HEK293 (cell line): ENCODE data around the gene CPN1.
A peak's percentile ranks its signal among the peaks of the same experiment; 100 is the strongest.

Source experiments
- CTCF ChIA-PET: fragments of 350-600 bp; formaldehyde crosslinking; extraction: SDS; loops from one replicate; lab custom pipeline; 2021; ENCODE audit warnings: antibody characterized with exemption; lab: Yijun Ruan, JAX
- POLR2A ChIA-PET: fragments of 300-600 bp; formaldehyde crosslinking; extraction: SDS; loops from one replicate; lab custom pipeline; 2020; ENCODE audit warnings: antibody characterized with exemption, inconsistent platforms; lab: Yijun Ruan, JAX
- H3K27ac ChIP-seq: fragments of 200-500 bp; sonication (Bioruptor generic); 2 replicates; pipeline ENCODE4 v1.5.1; 2014; ENCODE audit warnings: low read depth, low read length, control low read depth, inconsistent platforms; ENCODE audit errors: extremely low read depth
- H3K36me3 ChIP-seq, 2 experiments: fragments of 200-500 bp in 1 of 2; sonication (Bioruptor generic) in 1 of 2; 1 replicate in 1 of 2; 2 replicates in 1 of 2; pipeline ENCODE4 v1.5.1; 2014 to 2017; ENCODE audit warnings: inconsistent platforms in 2 of 2, low read length in 2 of 2; ENCODE audit not compliant: control insufficient read depth in 2 of 2, insufficient read depth in 1 of 2
- H3K4me1 ChIP-seq: fragments of 200-500 bp; sonication (Bioruptor generic); 2 replicates; pipeline ENCODE4 v1.5.1; 2014; ENCODE audit warnings: mild to moderate bottlenecking, low read length, inconsistent platforms; ENCODE audit not compliant: control insufficient read depth, insufficient read depth
- H3K4me3 ChIP-seq: 2 replicates; pipeline ENCODE4 v1.5.1; 2011; ENCODE audit warnings: low read depth, mild to moderate bottlenecking, control low read depth, low read length, moderate library complexity
- H3K9me3 ChIP-seq: fragments of 200-500 bp; sonication (Bioruptor generic); 2 replicates; pipeline ENCODE4 v1.5.1; 2014; ENCODE audit warnings: low read depth, low read length, inconsistent platforms; ENCODE audit not compliant: control insufficient read depth, insufficient read depth
- CTCF ChIP-seq: fragments of 450-650 bp; formaldehyde crosslinking; IDR thresholded peaks from 2 replicates; pipeline ENCODE4 v1.5.1; 2016; ENCODE audit warnings: missing biosample characterization, missing genetic modification characterization
- KLF17 ChIP-seq: fragments of 450-650 bp; formaldehyde crosslinking; IDR thresholded peaks from 2 replicates; pipeline ENCODE4 v1.5.1; 2016; ENCODE audit warnings: missing biosample characterization, missing genetic modification characterization
- PRDM4 ChIP-seq: fragments of 450-650 bp; formaldehyde crosslinking; IDR thresholded peaks from 2 replicates; pipeline ENCODE4 v1.5.1; 2017; ENCODE audit warnings: missing biosample characterization, missing genetic modification characterization
- SCRT1 ChIP-seq: fragments of 450-650 bp; formaldehyde crosslinking; IDR thresholded peaks from 2 replicates; pipeline ENCODE4 v1.5.1; 2016; ENCODE audit warnings: missing biosample characterization, missing genetic modification characterization, borderline replicate concordance
- SCRT2 ChIP-seq: fragments of 450-650 bp; formaldehyde crosslinking; IDR thresholded peaks from 2 replicates; pipeline ENCODE4 v1.5.1; 2016; ENCODE audit warnings: missing biosample characterization, missing genetic modification characterization
- ZBTB21 ChIP-seq: fragments of 450-650 bp; formaldehyde crosslinking; IDR thresholded peaks from 2 replicates; pipeline ENCODE4 v1.5.1; 2017; ENCODE audit warnings: missing biosample characterization, missing genetic modification characterization
- ZNF132 ChIP-seq: fragments of 450-650 bp; formaldehyde crosslinking; IDR thresholded peaks from 2 replicates; pipeline ENCODE4 v1.5.1; 2017; ENCODE audit warnings: missing biosample characterization, missing genetic modification characterization, borderline replicate concordance
- ZNF16 ChIP-seq: fragments of 450-650 bp; formaldehyde crosslinking; IDR thresholded peaks from 2 replicates; pipeline ENCODE4 v1.5.1; 2016; ENCODE audit warnings: low read depth, missing biosample characterization, missing genetic modification characterization
- ZNF174 ChIP-seq: fragments of 450-650 bp; formaldehyde crosslinking; IDR thresholded peaks from 2 replicates; pipeline ENCODE4 v1.5.0; 2017; ENCODE audit warnings: missing biosample characterization, mild to moderate bottlenecking, missing genetic modification characterization
- ZNF202 ChIP-seq: fragments of 450-650 bp; formaldehyde crosslinking; IDR thresholded peaks from 2 replicates; pipeline ENCODE4 v1.5.1; 2016; ENCODE audit warnings: missing biosample characterization, missing genetic modification characterization, borderline replicate concordance
- ZNF280C ChIP-seq: fragments of 450-650 bp; formaldehyde crosslinking; IDR thresholded peaks from 2 replicates; pipeline ENCODE4 v1.5.1; 2016; ENCODE audit warnings: missing biosample characterization, missing genetic modification characterization
- ZNF280D ChIP-seq: fragments of 450-650 bp; formaldehyde crosslinking; IDR thresholded peaks from 2 replicates; pipeline ENCODE4 v1.5.1; 2016; ENCODE audit warnings: missing biosample characterization, missing genetic modification characterization
- ZNF324 ChIP-seq: fragments of 450-650 bp; formaldehyde crosslinking; IDR thresholded peaks from 2 replicates; pipeline ENCODE4 v1.5.1; 2016; ENCODE audit warnings: missing biosample characterization, missing genetic modification characterization
- ZNF335 ChIP-seq: fragments of 450-650 bp; formaldehyde crosslinking; conservative IDR thresholded peaks from 2 replicates; pipeline ENCODE4 v1.5.1; 2016; ENCODE audit warnings: missing biosample characterization, missing genetic modification characterization
- ZNF530 ChIP-seq: fragments of 450-650 bp; formaldehyde crosslinking; IDR thresholded peaks from 2 replicates; pipeline ENCODE4 v1.5.1; 2016; ENCODE audit warnings: low read depth, missing biosample characterization, missing genetic modification characterization
- ZNF560 ChIP-seq: fragments of 450-650 bp; formaldehyde crosslinking; IDR thresholded peaks from 2 replicates; pipeline ENCODE4 v1.5.1; 2017; ENCODE audit warnings: missing biosample characterization, missing genetic modification characterization, borderline replicate concordance
- ZNF571 ChIP-seq: fragments of 450-650 bp; formaldehyde crosslinking; IDR thresholded peaks from 2 replicates; pipeline ENCODE4 v1.5.0; 2017; ENCODE audit warnings: missing biosample characterization, missing genetic modification characterization
- ZNF654 ChIP-seq: fragments of 450-650 bp; formaldehyde crosslinking; IDR thresholded peaks from 2 replicates; pipeline ENCODE4 v1.5.1; 2016; ENCODE audit warnings: low read depth, missing biosample characterization, missing genetic modification characterization
- ZNF660 ChIP-seq: fragments of 450-650 bp; IDR thresholded peaks from 2 replicates; pipeline ENCODE4 v1.5.1; 2018; ENCODE audit warnings: missing biosample characterization, mild to moderate bottlenecking, missing genetic modification characterization
- ZNF747 ChIP-seq: fragments of 450-650 bp; formaldehyde crosslinking; IDR thresholded peaks from 2 replicates; pipeline ENCODE4 v1.5.1; 2016; ENCODE audit warnings: missing biosample characterization, missing genetic modification characterization
- ZSCAN23 ChIP-seq: fragments of 450-650 bp; formaldehyde crosslinking; IDR thresholded peaks from 2 replicates; pipeline ENCODE4 v1.5.1; 2016; ENCODE audit warnings: missing biosample characterization, missing genetic modification characterization
- ZSCAN30 ChIP-seq: fragments of 450-650 bp; IDR thresholded peaks from 2 replicates; pipeline ENCODE4 v1.5.1; 2018; ENCODE audit warnings: missing biosample characterization, mild to moderate bottlenecking, missing genetic modification characterization, moderate library complexity
- ZXDB ChIP-seq: fragments of 450-650 bp; formaldehyde crosslinking; IDR thresholded peaks from 2 replicates; pipeline ENCODE4 v1.5.1; 2016; ENCODE audit warnings: missing biosample characterization, missing genetic modification characterization

CPN1 gene

GRCh38 chr10:100101192-100102076 lies 19.8 kb upstream of the CPN1 start:
- H3K4me3 ChIP-seq: no peak overlapping the region
- CTCF ChIA-PET: interaction anchor here (0.7 to 1.0 kb wide), 4 partner anchors 54 to 1129 kb away, joined by 3 to 5 read pairs (median 3); no protein-coding TSS in a partner anchor
- H3K4me1 ChIP-seq: no peaks in the 10 kb centered on the region
- no peaks in the 10 kb centered on the region for H3K36me3 ChIP-seq
- H3K27ac ChIP-seq: no peak overlapping the region
- H3K9me3 ChIP-seq: no peaks in the 10 kb centered on the region; the same call in 1 of the 2 replicates
- TF ChIP-seq ZNF530 (tag by site-specific recombination): no peak
- TF ChIP-seq ZNF174 (tag by site-specific recombination): no peak
- TF ChIP-seq ZNF747 (tag by site-specific recombination): no peak
- TF ChIP-seq ZNF660 (tag by site-specific recombination): no peak
- no peak for TF ChIP-seq ZNF571 (tag by site-specific recombination)
- no peak for TF ChIP-seq ZXDB (tag by site-specific recombination)
- TF ChIP-seq ZBTB21 (tag by site-specific recombination): no peak
- TF ChIP-seq ZNF202: no peak
- no peak for TF ChIP-seq ZNF280C (tag by site-specific recombination)
- TF ChIP-seq ZSCAN23 (tag by site-specific recombination): no peak
- TF ChIP-seq ZNF16 (tag by site-specific recombination): no peak
- TF ChIP-seq ZNF132 (tag by site-specific recombination): no peak
- TF ChIP-seq ZNF280D (tag by site-specific recombination): no peak
- no peak for TF ChIP-seq ZSCAN30 (tag by site-specific recombination)
- POLR2A ChIA-PET: no interaction called here

GRCh38 chr10:100100651-100101184 lies 19.0 kb upstream of the CPN1 start:
- Histone ChIP-seq H3K4me1 (no peaks in the 10 kb centered on the region), H3K27ac (no peak overlapping the region), H3K4me3 (no peak overlapping the region), H3K36me3 (no peaks in the 10 kb centered on the region), H3K9me3 (no peaks in the 10 kb centered on the region; the same call in 1 of the 2 replicates)
- ChIA-PET CTCF (interaction anchor here (0.7 to 1.0 kb wide), 3 partner anchors 53 to 1128 kb away, joined by 3 to 5 read pairs (median 3); no protein-coding TSS in a partner anchor), POLR2A (no interaction called here)
- TF ChIP-seq ZNF560 (tag by site-specific recombination): no peak
- TF ChIP-seq ZNF324: no peak
- peak; percentile 87 for TF ChIP-seq SCRT2 (tag by site-specific recombination)
- TF ChIP-seq CTCF: peak; percentile 59; the same call in 1 of the 2 replicates
- no peak for TF ChIP-seq PRDM4 (tag by site-specific recombination)
- peak; percentile 56 for TF ChIP-seq ZNF654 (tag by site-specific recombination)
- peak; percentile 50; the same call in 1 of the 2 replicates for TF ChIP-seq SCRT1 (tag by site-specific recombination)
- no peak for TF ChIP-seq KLF17 (tag by site-specific recombination)
- TF ChIP-seq ZNF335 (tag by site-specific recombination): 0 out of 2 replicates have a peak, but pooled peaks have one; percentile 23
